GM21526 (cell line): ENCODE data around the gene SPOP.
"Not testable (repeated sequence)": the region's sequence is repeated elsewhere in the genome, so short reads cannot be mapped to it uniquely, and the experiment has no call there.

ENCODE experiments used
- ATAC-seq: cut with Tn5 transposase; IDR thresholded peaks from one replicate; pipeline ENCODE4 v1.9.1; 2021; ENCODE audit warnings: moderate library complexity; ENCODE audit not compliant: unreplicated experiment, low FRiP score

Gene SPOP

DNA sequence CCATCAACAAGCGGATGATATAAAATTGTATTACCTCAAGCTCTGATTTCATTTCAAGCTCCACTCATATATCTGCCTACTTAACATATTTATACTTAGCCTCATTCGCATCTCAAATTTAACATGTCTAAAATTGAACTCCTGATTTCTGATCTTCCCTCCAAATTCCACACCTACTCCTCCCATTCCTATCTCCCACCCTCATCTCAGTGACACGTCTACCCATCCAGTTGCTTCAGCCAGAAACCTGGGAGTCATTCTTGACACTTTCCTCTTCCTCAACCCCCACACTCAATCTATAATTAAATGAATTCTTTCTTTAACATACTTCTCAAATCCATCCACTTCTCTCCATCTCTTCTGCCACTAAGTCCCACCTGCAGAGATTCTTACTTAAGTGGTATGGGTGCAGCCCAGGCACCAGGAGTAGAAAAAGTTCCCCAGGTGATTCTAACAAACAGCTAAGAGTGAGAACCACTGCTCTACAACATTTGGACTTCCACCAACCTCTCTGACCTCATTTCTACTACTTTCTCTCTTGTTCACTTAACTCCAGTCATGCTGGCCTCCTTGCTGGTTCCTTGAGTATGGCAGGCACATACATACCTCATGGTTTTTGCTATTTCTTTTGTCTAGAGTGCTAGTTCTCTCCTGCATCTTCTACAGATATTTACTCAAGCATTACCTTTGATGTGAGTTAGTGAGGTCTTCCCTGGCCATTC, 18.1 kb downstream of the SPOP start:
- ATAC-seq: no peak

DNA sequence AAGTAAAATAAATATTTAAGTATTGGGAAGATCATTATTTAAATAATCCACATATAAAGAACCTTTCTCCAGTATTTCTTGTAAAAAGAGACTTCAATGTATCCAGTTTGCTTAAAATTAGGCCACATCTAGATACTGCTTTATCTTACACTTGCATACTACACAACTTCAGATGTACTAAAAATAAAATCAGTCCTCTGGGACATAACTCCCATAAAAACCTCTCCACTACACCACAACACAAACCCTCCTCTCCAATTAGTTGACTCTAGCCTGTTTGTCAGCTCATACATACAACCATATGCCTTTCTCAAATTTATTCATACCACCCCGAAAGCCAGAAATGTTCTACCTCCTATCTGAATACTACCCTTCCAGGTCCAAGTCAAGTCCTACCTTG, 21.6 kb downstream of the SPOP start:
- ATAC-seq: no peak

DNA sequence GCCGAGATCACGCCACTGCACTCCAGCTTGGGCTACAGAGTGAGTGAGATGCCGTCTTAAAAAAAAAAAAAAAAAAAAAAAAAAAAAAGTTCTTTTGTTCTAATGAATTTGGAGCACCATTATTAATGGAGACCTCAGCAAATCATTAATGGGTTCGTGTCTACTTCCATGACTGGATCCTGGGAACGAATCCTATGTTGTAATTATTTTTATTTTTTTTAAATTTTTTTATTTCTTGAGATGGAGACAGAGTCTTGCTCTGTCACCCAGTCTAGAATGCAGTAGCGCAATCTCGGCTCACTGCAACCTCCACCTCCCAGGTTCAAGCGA, 30.7 kb downstream of the SPOP start:
- no peak for ATAC-seq

DNA sequence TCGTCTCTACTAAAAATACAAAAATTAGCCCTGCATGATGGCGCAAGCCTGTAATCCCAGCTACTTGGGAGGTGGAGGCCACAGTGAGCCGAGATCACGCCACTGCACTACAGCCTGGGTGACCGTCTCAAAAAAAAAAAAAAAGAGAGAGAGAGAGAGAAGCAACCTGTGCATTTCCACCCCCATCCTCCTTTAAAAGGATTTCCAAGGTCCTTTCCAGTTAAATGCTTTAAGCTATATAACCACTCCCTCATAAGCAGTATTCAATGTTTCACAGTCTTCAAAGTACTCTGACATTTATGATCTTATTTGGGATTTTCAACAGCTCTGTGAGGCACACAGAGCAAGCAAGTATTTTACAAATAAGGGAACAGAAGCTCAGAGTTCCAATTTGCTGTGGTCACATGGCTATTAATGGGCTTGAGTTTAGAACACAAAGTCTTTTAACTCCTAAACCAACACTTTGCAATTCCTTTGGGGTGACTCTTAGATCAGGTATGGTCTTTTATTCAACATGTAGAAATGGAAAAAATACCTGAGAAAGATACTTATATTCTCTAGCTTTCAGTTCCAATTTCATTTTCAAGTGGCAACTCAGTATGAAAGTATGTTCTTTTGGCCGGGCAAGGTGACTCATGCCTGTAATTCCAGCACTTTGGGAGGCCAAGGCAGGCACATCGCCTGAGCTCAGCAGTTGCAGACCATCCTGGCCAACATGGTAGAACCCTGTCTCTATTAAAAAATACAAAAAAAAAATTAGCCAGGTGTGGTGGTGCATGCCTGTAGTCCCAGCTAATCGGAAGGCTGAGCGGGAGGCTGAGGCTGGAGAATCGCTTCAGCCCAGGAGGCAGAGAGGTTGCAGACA, 31.3 kb downstream of the SPOP start:
- no peak for ATAC-seq

DNA sequence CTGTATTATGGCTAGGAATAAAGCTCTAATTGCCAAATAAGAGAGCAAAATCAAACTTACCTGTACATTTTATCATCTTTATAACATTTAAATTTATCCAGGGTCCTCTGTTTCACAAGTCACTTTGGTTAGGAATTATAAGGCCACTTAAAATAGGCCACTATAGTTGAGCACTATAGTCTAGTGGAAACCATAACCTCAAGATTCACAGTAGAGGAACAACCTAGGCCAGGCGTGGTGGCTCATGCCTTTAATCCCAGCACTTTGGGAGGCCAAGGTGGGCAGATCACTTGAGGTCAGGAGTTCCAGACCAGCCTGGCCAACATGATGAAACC, 31.9 kb downstream of the SPOP start:
- not testable (repeated sequence) for ATAC-seq

DNA sequence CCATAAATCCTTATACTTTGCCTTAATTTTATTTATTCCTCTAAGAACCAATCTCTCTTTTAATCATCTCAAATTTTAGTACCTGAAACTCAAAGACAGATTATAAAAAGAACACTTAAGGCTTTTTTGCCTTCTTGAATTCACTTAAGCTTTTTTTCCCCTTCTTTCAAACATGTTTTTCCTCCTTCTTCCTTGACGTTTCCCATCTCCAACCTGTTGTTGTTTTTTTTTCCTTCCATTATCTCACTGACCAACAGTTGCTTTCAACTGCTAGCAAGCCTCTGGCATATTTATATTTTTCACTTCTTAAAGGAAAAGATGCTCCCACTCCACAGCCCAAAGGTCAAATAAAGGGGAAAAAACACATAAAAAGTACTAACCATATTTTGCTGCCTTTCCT, 32.2 kb downstream of the SPOP start:
- no peak for ATAC-seq

DNA sequence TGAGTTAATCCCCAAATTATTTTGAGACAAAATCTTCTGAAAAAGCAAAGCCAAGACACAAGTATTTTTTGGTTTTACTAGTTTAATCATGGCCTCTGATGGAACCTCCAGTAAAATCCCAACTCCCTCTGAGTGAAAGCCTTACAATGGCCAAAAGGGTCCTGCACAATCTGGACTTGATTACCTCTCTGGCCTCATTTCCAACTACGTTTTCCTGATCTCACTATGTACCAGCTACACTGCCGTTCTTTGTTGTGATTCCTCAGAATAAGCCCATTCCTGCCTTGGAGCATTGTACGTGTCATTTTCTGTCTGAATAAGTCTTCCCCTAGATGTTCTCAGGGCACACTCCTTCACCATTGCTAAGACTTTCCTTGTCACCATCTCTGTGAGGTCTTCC, 37.3 kb downstream of the SPOP start:
- ATAC-seq: no peak

DNA sequence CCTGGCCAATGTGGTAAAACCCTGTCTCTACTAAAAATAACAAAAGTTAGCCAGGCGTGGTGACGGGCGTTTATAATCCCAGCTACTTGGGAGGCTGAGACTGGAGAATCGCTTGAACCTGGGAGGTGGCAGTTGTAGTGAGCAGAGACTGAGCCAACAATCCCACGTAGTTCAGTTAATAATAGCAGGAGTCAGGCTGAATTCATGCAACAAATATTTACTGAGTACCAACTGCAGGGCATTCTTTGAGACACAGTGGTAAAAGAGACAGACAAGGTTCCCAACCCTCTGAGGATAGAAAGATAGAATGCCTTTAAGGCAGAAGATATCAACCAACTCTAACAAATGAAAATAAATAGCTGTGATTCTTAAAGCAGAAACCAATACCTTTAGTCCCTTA, 39.1 kb downstream of the SPOP start:
- no peak for ATAC-seq

DNA sequence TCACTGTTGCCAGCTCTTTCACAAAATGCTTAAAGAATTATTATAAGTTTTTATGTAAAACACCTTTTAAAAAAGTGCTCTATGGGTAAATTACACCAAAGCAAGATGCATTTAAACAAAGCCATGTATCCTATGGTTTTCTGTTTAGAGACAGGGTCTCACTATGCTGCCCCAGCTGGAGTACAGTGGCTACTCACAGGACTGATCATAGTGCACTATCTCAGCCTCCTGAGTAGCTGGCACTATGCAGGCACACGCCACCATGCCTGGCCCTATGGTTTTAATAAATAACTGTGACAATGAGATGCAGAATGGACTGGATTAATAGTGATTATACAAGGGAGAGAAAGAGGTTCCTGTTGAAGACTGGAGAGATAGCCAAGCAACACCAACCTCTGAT, 40.2 kb downstream of the SPOP start:
- ATAC-seq: no peak

DNA sequence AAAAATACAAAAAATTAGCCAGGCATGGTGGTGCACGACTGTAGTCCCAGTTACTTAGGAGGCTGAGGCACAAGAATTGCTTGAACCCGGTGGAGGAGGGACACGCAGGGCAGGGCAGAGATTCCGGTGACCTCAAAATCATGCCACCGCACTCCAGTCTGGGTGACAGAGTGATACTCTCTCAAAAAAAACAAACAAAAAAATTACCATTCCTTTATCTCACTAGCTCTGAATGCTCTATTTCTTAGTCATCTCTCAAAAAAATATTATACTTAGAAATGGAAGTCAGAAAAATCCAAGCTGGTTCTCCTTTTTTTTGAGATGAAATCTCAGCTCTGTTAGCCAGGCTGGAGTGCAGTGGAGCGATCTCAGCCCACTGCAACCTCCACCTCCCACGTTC, 40.8 kb downstream of the SPOP start:
- ATAC-seq: no peak

DNA sequence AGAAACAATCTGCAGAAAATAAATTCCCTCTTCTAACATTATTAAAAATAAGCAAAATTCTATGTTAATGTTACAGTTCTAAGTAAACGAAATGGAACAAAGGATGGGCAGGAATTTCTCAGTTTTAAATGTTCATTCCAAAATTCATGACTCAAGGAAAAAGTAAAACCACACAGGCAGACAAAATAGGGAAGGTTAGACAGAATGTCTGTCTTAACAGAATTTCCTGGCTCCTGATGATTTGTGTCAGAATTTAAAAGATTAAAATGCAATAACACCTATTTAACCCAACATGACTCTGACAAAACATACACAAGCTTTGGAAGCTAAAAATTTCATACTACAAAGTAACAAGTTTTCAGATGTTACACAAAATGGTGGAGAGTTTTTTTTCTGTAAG, 42.8 kb downstream of the SPOP start:
- no peak for ATAC-seq

DNA sequence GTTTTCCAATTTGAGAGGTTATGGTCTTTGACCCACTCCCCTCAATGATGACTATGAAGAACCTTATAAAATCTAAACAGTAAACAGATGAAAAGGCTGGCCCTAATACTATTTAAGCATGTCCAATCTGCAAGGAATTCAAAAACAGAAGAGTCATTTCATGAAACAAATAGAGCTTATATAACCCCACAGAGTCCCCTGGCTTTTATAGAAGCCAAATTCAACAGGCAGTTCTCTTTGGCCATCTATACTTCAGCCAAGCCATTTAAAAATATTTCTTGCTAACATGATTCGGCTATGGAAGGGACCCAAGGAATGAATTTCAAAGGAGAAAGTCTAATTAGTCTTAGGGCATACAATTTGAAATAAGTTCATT, 43.4 kb downstream of the SPOP start:
- ATAC-seq: no peak

DNA sequence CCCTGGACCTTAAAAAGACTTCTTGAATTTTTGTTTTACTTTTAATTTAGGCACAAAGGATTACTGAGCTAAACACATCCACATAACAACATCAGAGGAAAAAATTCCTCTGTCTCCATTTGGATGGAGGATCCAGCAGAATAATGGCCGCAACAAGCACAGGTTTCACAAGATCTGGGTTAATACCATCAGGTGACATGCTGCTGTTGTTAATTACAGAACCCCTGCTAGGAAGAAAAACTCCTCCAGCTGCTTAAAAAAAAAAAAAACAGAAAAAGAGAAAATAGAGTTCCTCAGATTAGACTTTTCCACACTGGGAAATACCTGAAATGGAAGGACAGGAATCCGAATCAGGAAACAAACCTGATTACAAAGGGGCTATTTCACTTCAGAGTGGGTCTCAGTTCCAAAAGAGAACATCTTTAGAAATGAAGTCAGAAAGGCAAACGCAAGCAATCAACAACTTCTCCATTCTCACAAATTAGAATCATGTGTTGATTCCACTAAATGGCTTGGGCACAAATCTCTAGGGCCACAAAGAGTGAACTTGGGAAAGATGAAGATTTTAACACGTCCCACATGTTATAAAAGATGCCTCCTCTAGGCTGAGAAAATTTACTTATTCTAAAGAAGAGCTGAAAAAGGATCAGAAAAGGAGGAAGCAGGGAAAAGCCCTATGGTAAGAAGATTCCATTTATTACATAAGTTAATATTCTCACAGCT, 44.0 kb downstream of the SPOP start:
- no peak for ATAC-seq

DNA sequence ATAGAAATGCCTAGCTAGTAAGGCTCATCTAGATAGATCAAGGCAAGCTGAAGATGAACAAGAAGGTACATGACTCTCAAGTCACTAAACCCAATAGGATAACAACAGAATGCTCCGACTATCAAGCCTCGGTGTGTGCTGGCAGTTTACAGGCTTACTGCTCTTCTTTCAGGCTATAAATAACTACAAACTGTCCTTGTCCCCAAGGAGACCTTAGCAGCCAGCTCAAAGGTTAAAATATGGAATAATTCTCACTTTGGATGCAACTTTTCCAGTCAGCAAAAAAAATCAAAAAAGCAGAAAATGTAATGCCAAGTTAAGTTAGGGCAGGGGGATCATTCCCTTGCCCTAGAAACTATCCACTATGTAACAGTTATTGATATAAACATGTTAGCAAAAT, 44.6 kb downstream of the SPOP start:
- ATAC-seq: no peak

DNA sequence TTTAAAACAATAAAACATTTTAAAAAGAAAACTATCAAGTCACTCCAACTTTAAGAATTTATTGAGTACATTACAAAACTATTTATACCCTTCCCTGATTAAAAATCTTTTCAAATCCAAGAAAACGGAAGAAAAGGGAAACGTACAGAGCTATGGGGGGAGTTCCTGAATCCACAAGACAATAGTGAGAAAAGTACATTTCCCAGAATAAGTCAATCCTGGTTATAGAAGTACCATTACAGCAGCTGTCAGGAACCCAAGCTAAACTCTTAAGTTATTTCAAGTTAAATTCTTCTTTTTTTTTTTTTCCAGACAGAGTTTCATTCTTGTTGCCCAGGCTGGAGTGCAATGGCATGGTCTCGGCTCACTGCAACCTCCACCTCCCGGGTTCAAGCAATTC, 45.7 kb downstream of the SPOP start:
- no peak for ATAC-seq

DNA sequence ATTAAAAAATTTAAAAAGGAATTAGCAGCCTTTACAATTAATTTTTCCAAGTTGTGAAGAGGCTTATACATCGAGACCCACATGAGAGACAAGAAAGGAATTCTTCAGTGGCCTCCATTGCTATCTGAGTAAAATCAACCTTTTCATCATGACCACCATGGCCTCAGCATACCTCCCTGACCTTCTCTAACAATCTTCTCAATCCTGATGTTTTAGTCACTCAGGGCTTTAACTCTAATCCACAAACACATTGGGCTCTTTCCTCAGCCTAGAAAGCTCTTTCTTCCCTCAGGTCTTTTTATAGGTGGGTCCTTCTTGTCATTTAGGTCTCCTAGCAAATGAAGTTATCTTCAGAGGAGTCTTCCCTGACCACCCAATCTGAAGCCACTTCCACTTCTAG, 46.4 kb downstream of the SPOP start:
- ATAC-seq: no peak

DNA sequence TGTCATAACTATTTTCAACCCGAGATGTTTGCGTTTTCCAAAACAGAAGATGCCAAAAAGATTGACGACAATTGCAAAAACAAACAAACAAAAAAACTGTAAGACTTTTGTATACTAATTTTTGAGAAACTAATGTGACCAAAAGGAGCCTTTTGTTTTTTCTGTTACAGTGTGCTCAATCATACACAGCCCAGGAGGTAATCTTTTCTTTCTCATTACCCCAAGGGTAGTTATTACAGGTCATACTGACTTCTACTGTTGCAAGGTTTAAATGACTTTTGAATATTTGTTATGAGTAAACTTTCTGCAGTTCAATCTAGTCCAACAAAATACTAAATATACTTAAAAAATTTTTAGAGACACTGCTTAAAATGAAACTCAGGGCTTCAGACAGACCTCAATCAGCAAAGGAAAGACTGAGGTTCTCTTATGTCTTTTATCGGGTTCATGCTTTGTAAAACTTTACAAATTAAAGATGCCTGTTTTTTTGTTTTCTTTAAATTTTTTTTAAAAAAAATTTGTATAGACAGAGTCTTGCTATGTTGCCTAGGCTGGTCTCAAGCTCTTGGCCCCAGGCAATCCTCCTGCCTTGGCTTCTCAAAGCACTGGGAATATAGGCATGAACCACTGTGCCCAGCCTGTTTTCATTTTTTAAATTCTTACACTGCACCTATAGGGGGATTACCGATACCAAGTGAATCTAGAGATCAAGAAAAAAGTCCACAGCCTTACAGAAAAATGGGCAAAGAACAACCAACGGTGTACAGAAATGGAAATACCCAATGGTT, 47.6 kb downstream of the SPOP start:
- ATAC-seq: no peak

DNA sequence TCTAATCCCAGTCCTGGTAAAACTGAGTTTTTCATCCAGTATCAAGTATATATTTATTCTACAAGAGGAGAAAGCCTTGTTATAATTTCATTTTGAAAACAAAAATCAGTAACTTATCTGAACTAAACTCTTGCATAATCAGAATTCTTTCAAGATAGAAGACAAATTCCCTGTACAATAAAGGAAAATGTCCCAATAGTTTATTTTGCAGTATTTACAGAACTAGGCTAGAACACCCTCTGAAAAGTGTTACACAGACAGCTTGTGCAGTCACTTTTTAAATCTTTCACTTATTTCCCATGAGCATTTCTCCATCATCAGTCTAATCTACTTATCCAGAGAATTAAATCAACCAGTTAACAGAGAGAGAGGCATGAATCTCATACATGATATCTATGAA, 48.5 kb downstream of the SPOP start:
- no peak for ATAC-seq

DNA sequence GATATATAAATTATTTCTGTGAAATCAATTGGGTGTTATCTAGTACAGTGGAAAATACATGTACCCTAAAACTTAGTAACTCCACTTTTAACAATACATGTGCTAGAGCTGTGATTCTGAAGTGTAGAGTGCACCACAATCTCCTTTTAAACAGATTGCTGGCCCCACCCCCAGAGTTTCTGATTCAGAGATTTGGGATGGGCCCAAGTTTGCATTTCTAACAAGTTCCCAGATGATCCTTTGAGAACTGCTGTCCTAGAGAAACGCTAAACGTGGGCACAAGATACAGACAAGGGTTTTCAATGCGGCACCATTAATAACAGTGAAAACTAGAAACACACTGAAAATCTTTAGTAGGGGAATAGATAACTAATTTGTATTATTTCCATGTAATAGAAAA, 53.0 kb downstream of the SPOP start:
- ATAC-seq: no peak

DNA sequence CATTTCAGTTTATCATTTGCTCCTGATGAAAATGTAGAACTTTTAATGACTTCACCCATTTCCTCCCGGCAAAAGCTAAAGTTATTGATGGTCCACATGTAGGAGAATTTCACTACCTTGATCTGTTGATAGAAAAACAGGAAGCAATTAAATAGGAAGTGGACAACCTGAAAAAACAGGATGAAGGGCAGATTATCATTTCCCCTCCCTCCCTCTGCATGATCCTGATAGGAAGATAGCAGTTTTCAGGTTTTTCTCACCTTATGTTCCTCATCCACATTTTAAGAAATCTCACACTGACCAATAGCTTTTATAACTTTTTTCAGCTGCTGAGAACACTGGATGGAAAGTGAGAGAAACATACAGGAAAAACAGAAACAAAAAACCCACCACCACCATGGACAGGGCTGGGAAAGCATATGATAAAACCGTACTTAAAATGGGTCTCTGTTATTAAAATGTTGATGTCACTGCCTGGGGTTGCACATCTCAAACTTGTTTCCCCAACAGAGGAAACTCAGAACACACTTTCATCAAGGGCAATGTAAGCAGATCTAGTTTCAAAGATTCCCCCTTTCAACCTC, 55.9 kb downstream of the SPOP start:
- ATAC-seq: no peak

DNA sequence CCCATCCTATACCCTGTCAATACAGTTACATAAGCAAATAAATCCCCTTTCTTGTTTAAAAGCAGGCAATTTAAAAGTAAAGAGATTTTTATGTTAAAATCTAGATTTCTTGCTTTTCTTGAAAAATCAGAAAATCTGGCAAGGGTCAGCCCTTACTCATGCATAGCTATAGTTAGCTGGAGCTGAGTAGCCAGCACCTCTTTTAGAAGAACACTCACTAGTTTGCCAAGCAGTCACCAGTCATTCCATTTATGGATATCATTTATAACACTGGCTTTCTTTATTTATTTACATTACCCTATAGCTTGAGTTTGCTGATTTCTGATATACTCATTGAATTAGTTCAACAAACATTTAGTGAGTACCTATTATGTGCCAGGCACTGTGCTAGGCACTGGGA, 56.5 kb downstream of the SPOP start:
- ATAC-seq: no peak
